ENCODE results near the gene GLI3. TPM values are rescaled to one million over a fixed set of nuclear protein-coding genes. Genes with fewer than 3 reads are reported as not detected.

GLI3 gene
- total and polyA plus RNA-seq, 2 of the 4 experiments (the other 2 are of a cell fraction) = 1.3 to 3.9 TPM

- no peaks in the 10 kb centered on the region for H3K79me1 ChIP-seq (ENCODE audit: low read depth in 1 of 2, low read length in 2 of 2)
- H3K36me3 ChIP-seq (ENCODE audit: control insufficient read depth, insufficient read depth, low read length) = no peaks in the 10 kb centered on the region
- no peaks in the 10 kb centered on the region for H4K20me1 ChIP-seq (ENCODE audit: insufficient read depth, low read length)
- H2AFZ ChIP-seq (replicated peaks; ENCODE audit: low read length, poor library complexity) = no peak overlapping the region
- ChIA-PET POLR2A (ENCODE audit: unreplicated experiment) (no interaction called here), CTCF (no interaction called here)
- H4K5ac ChIP-seq (ENCODE audit: low read depth, low read length) = no peak overlapping the region
- H2AK9ac ChIP-seq (replicated peaks; ENCODE audit: low read depth, low read length, poor library complexity) = no peak overlapping the region
- no peaks in the 10 kb centered on the region for H3K4me1 ChIP-seq (ENCODE audit: control insufficient read depth, insufficient read depth, low read length)
- no peak overlapping the region for H2AK5ac ChIP-seq (ENCODE audit: low read depth, low read length)
- intact Hi-C loops (cut with micrococcal nuclease) (no loop called here), dilution Hi-C loops (cut with HindIII; ENCODE audit: low sequenced_read_pairs, unreplicated experiment) (no loop called here), in situ Hi-C loops (cut with MboI; ENCODE audit: low sequenced_read_pairs) (no loop called here)
- H2BK5ac ChIP-seq (ENCODE audit: low read depth, low read length, poor library complexity, severe bottlenecking) = no peak overlapping the region
- no peak overlapping the region for H4K91ac ChIP-seq (ENCODE audit: insufficient read depth, low read depth, low read length)
- no peak overlapping the region for H3K14ac ChIP-seq (replicated peaks; ENCODE audit: low read depth, low read length)
- no peak overlapping the region for H3K27ac ChIP-seq (ENCODE audit: insufficient read depth, low read length)
- no peak overlapping the region for H2BK120ac ChIP-seq (ENCODE audit: low read depth, low read length)
- TF ChIP-seq POLR2A (IDR thresholded peaks at IDR 0.05; ENCODE audit: low read depth, low read length) = no peak
- TF ChIP-seq CHD1 (IDR thresholded peaks at IDR 0.05; ENCODE audit: low read depth, low read length) = no peak
- TF ChIP-seq RAD21 (IDR thresholded peaks at IDR 0.05; ENCODE audit: low read length) = no peak
- TF ChIP-seq NFE2L2 (IDR thresholded peaks at IDR 0.05; ENCODE audit: low read depth, low read length) = no peak
- TF ChIP-seq RFX5 (IDR thresholded peaks at IDR 0.05; ENCODE audit: low read depth, low read length) = no peak
- TF ChIP-seq ELK1 (IDR thresholded peaks at IDR 0.05; ENCODE audit: borderline replicate concordance, low read depth, low read length) = no peak
- TF ChIP-seq CEBPB (IDR thresholded peaks at IDR 0.05; ENCODE audit: low read depth, low read length) = peak; percentile 92
- TF ChIP-seq BHLHE40 (IDR thresholded peaks at IDR 0.05; ENCODE audit: low read depth, low read length) = no peak
- no peak overlapping the region for H4K8ac ChIP-seq (ENCODE audit: low read depth in 2 of 2, low read length in 2 of 2)
- no peak for ATAC-seq (ENCODE audit: low read depth)
- H2BK20ac ChIP-seq (ENCODE audit: low read depth, low read length) = no peak overlapping the region
- no peaks in the 10 kb centered on the region for H3K9me1 ChIP-seq (ENCODE audit: insufficient read depth, low read length)
- 0 out of 2 replicates have a peak, but pooled peaks cover 1% of the 10 kb centered on the region for H3K27me3 ChIP-seq (ENCODE audit: control insufficient read depth, insufficient read depth, low read length)
- H3K4ac ChIP-seq (ENCODE audit: low read depth, low read length) = no peak overlapping the region
- peak; percentile 46 for DNase-seq
- H3K4me3 ChIP-seq (ENCODE audit: insufficient read depth, low read depth, low read length) = no peak overlapping the region
- H3K23ac ChIP-seq (ENCODE audit: low read depth, low read length) = no peak overlapping the region
- no TSS peak for BruUV-seq (replicated peaks)
- H3K4me2 ChIP-seq (ENCODE audit: low read depth, low read length) = no peak overlapping the region
- no peak overlapping the region for H3K9ac ChIP-seq (ENCODE audit: low read depth, low read length)
- WGBS, 2 experiments (ENCODE audit: extremely low coverage in 2 of 2, insufficient read length in 1 of 2) = 70% methylated on average over 2 of the region's 5 CpGs; no CpG with 5 or more reads in 1 of the 2 experiments
- H3K56ac ChIP-seq (ENCODE audit: extremely low read depth, insufficient read depth, low read length) = no peak overlapping the region
- no peak overlapping the region for H2BK15ac ChIP-seq (ENCODE audit: low read depth, low read length)
- no peak overlapping the region for H3K18ac ChIP-seq (ENCODE audit: low read depth, low read length)
- no peaks in the 10 kb centered on the region for H3K9me3 ChIP-seq (ENCODE audit: control insufficient read depth, insufficient read depth, low read length)
Observed at GRCh38 chr7:42254217-42254616, 17.2 kb upstream of the GLI3 start.

All from IMR-90 (cell line).